SK-N-SH (cell line): ENCODE data around the gene TIGD7. TPM values are rescaled to one million over a fixed set of nuclear protein-coding genes. Genes with fewer than 3 reads are reported as not detected.

ENCODE experiments used
- CTCF ChIA-PET: fragments of 300-600, 350-600 bp; formaldehyde crosslinking; extraction: SDS; loops from one replicate; lab custom pipeline; 2021; lab: Yijun Ruan, JAX
- POLR2A ChIA-PET: fragments of 350-600 bp; sonication (Branson Sonifier 250); formaldehyde crosslinking; extraction: SDS; loops from one replicate; lab custom pipeline; 2020; ENCODE audit warnings: antibody characterized with exemption, inconsistent platforms; lab: Yijun Ruan, JAX
- DNase-seq: peaks from one replicate; pipeline ENCODE4 v3.0.0; 2012
- H2AFZ ChIP-seq: fragments of 200-600 bp; sonication (generic); 2 replicates; pipeline ENCODE4 v1.8.1; 2016; ENCODE audit warnings: antibody characterized with exemption, mild to moderate bottlenecking, low read depth
- H3F3A ChIP-seq: fragments of 200-600 bp; sonication (generic); replicated peaks from 2 replicates; pipeline ENCODE3; 2016; ENCODE audit warnings: antibody characterized with exemption, mild to moderate bottlenecking; ENCODE audit not compliant: insufficient read depth
- H3K27ac ChIP-seq, 2 experiments: fragments of 200-500 bp in 1 of 2; fragments of 200-600 bp in 1 of 2; sonication (Bioruptor generic) in 1 of 2; sonication (generic), shearing (Covaris generic) in 1 of 2; 2 replicates each; pipeline versions ENCODE4 v1.5.1 to v1.6.1; 2014 to 2016; ENCODE audit warnings: low read depth in 2 of 2, inconsistent platforms in 1 of 2, low read length in 1 of 2, mild to moderate bottlenecking in 1 of 2, mixed read lengths in 1 of 2
- H3K27me3 ChIP-seq: fragments of 200-600 bp; sonication (generic), shearing (Covaris generic); 2 replicates; pipeline ENCODE4 v1.6.1; 2016; ENCODE audit warnings: mixed run types; ENCODE audit not compliant: insufficient read depth
- H3K36me3 ChIP-seq, 2 experiments: fragments of 200-500 bp in 1 of 2; fragments of 200-600 bp in 1 of 2; sonication (Bioruptor generic) in 1 of 2; sonication (generic) in 1 of 2; replicated peaks in 1 of 2; 2 replicates each; pipeline versions ENCODE3 to v1.5.1; 2014 to 2016; ENCODE audit warnings: low read length in 1 of 2, mild to moderate bottlenecking in 1 of 2; ENCODE audit not compliant: insufficient read depth in 2 of 2, control insufficient read depth in 1 of 2
- H3K4me1 ChIP-seq, 2 experiments: fragments of 200-500 bp in 1 of 2; fragments of 200-600 bp in 1 of 2; sonication (Bioruptor generic) in 1 of 2; sonication (generic), shearing (Covaris generic) in 1 of 2; 2 replicates each; pipeline versions ENCODE4 v1.5.1 to v1.6.1; 2014 to 2016; ENCODE audit warnings: low read depth in 1 of 2, low read length in 1 of 2, mixed run types in 1 of 2; ENCODE audit not compliant: insufficient read depth in 2 of 2, control insufficient read depth in 1 of 2
- H3K4me2 ChIP-seq: fragments of 200-600 bp; sonication (generic), shearing (Covaris generic); 2 replicates; pipeline ENCODE4 v1.6.1; 2017; ENCODE audit warnings: mixed run types
- H3K4me3 ChIP-seq, 2 experiments: fragments of 200-500 bp in 1 of 2; fragments of 200-600 bp in 1 of 2; sonication (Bioruptor generic) in 1 of 2; sonication (generic), shearing (Covaris generic) in 1 of 2; 2 replicates each; pipeline versions ENCODE4 v1.5.1 to v1.8.1; 2014 to 2016; ENCODE audit warnings: low read depth in 2 of 2, inconsistent platforms in 1 of 2, low read length in 1 of 2, mild to moderate bottlenecking in 1 of 2, mixed read lengths in 1 of 2, moderate library complexity in 1 of 2
- H3K79me2 ChIP-seq: fragments of 200-600 bp; sonication (generic); 2 replicates; pipeline ENCODE4 v1.8.1; 2017; ENCODE audit warnings: mild to moderate bottlenecking; ENCODE audit not compliant: insufficient read depth
- H3K9ac ChIP-seq: fragments of 200-600 bp; sonication (generic); 2 replicates; pipeline ENCODE4 v1.6.1; 2017; ENCODE audit warnings: mixed run types
- H3K9me2 ChIP-seq: fragments of 200-600 bp; sonication (generic); 2 replicates; pipeline ENCODE4 v1.6.1; 2017; ENCODE audit warnings: mixed run types
- H3K9me3 ChIP-seq: fragments of 200-600 bp; sonication (generic); 2 replicates; pipeline ENCODE4 v1.6.1; 2017; ENCODE audit warnings: mixed run types, mild to moderate bottlenecking, moderate library complexity
- H4K20me1 ChIP-seq: fragments of 200-600 bp; sonication (generic); 2 replicates; pipeline ENCODE4 v1.6.1; 2017; ENCODE audit warnings: mild to moderate bottlenecking, mixed run types; ENCODE audit not compliant: insufficient read depth
- CHD2 ChIP-seq: fragments of 150-350 bp; IDR thresholded peaks from 2 replicates; pipeline ENCODE4 v1.6.1; 2018; ENCODE audit warnings: low read length; ENCODE audit not compliant: partially characterized antibody
- CTCF ChIP-seq: fragments of 200-600 bp; sonication (generic); IDR thresholded peaks from 2 replicates; pipeline ENCODE4 v1.6.1; 2017; ENCODE audit warnings: antibody characterized with exemption, mild to moderate bottlenecking, moderate library complexity
- EP300 ChIP-seq, 2 experiments: IDR thresholded peaks; 2 replicates each; pipeline versions ENCODE4 v1.4.0 to v1.6.1; 2012; ENCODE audit warnings: borderline replicate concordance in 1 of 2, low read depth in 1 of 2, low read length in 1 of 2
- FOSL2 ChIP-seq: IDR thresholded peaks from 2 replicates; pipeline ENCODE4 v1.4.0; 2012; ENCODE audit warnings: low read depth, mild to moderate bottlenecking, moderate library complexity, borderline replicate concordance
- FOXM1 ChIP-seq: IDR thresholded peaks from 2 replicates; pipeline ENCODE4 v1.4.0; 2012; ENCODE audit warnings: low read depth, mild to moderate bottlenecking
- GABPA ChIP-seq: IDR thresholded peaks from 2 replicates; pipeline ENCODE4 v1.4.0; 2012; ENCODE audit warnings: low read depth, mild to moderate bottlenecking
- GATA2 ChIP-seq: sonication (generic); formaldehyde crosslinking; IDR thresholded peaks from 2 replicates; pipeline ENCODE4 v1.5.0; 2020; ENCODE audit warnings: mild to moderate bottlenecking, missing genetic modification reagents
- MAX ChIP-seq: IDR thresholded peaks from 2 replicates; pipeline ENCODE4 v1.4.0; 2012; ENCODE audit warnings: low read depth
- MEF2A ChIP-seq: IDR thresholded peaks from 2 replicates; pipeline ENCODE4 v1.4.0; 2012; ENCODE audit warnings: low read depth, borderline replicate concordance
- MXI1 ChIP-seq: IDR thresholded peaks from 2 replicates; pipeline ENCODE4 v1.6.1; 2012; ENCODE audit warnings: mild to moderate bottlenecking, low read depth, low read length, improper control_type of control experiment
- NFIC ChIP-seq: IDR thresholded peaks from 2 replicates; pipeline ENCODE4 v1.4.0; 2012; ENCODE audit warnings: borderline replicate concordance
- NRF1 ChIP-seq: IDR thresholded peaks from 2 replicates; pipeline ENCODE4 v1.6.1; 2012; ENCODE audit warnings: low read depth, mild to moderate bottlenecking, low read length
- POLR2AphosphoS5 ChIP-seq: IDR thresholded peaks from 2 replicates; pipeline ENCODE4 v1.6.1; 2012; ENCODE audit warnings: low read depth, low read length
- RAD21 ChIP-seq: IDR thresholded peaks from 2 replicates; pipeline ENCODE4 v1.6.1; 2012; ENCODE audit warnings: mild to moderate bottlenecking, low read length
- RCOR1 ChIP-seq: fragments of 150-350 bp; IDR thresholded peaks from 2 replicates; pipeline ENCODE4 v1.6.1; 2017; ENCODE audit warnings: antibody characterized with exemption, low read length
- RXRA ChIP-seq: IDR thresholded peaks from 2 replicates; pipeline ENCODE4 v1.4.0; 2012; ENCODE audit warnings: low read depth, mild to moderate bottlenecking, borderline replicate concordance
- SIN3A ChIP-seq: IDR thresholded peaks from 2 replicates; pipeline ENCODE4 v1.6.1; 2012; ENCODE audit warnings: low read depth, mild to moderate bottlenecking, low read length, moderate library complexity, borderline replicate concordance
- SMC3 ChIP-seq: IDR thresholded peaks from 2 replicates; pipeline ENCODE4 v1.6.1; 2012; ENCODE audit warnings: low read depth, low read length, improper control_type of control experiment
- TAF1 ChIP-seq: IDR thresholded peaks from 2 replicates; pipeline ENCODE4 v1.6.1; 2012; ENCODE audit warnings: low read depth, mild to moderate bottlenecking, low read length, moderate library complexity, borderline replicate concordance
- TCF12 ChIP-seq: IDR thresholded peaks from 2 replicates; pipeline ENCODE4 v1.4.0; 2012
- TEAD4 ChIP-seq: IDR thresholded peaks from 2 replicates; pipeline ENCODE4 v1.4.0; 2012; ENCODE audit warnings: mild to moderate bottlenecking, borderline replicate concordance; ENCODE audit not compliant: insufficient read depth
- YY1 ChIP-seq: IDR thresholded peaks from 2 replicates; pipeline ENCODE4 v1.4.0; 2012; ENCODE audit warnings: low read depth, mild to moderate bottlenecking
- ZBTB33 ChIP-seq: IDR thresholded peaks from 2 replicates; pipeline ENCODE4 v1.4.0; 2012; ENCODE audit warnings: low read depth, borderline replicate concordance
- WGBS: methylation state at CpG from one replicate; pipeline ENCODE4 v1.1.6; 2017; ENCODE audit warnings: low lambda C conversion rate; 5-methylcytosine and 5-hydroxymethylcytosine counted together
- polyA plus RNA-seq, 3 experiments: library from polyadenylated mRNA; depleted of rRNA; stranded (reverse); fragments of >200 nt; gene quantifications; 2 replicates each; pipeline ENCODE4 v1.2.3, GENCODE V29; 2012

The TIGD7 gene
- polyA plus RNA-seq, 1 of the 3 experiments (the other 2 are of a cell fraction), result 1.2 TPM

GRCh38 chr16:3311496-3311895, 6.3 kb upstream of the TIGD7 start:
- no peak overlapping the region for H3K4me3 ChIP-seq
- H3K4me2 ChIP-seq, result no peak overlapping the region
- peaks cover 11% of the 10 kb centered on the region for H3K9me3 ChIP-seq
- no peak overlapping the region for H3K9ac ChIP-seq
- no peaks in the 10 kb centered on the region for H4K20me1 ChIP-seq
- TF ChIP-seq EP300 (IDR thresholded peaks at IDR 0.05; ENCODE audit: borderline replicate concordance in 1 of 2, low read depth in 1 of 2, low read length in 1 of 2) (no peak), SIN3A (no peak), MAX (no peak), FOSL2 (no peak), RXRA (no peak), RAD21 (no peak), POLR2AphosphoS5 (no peak), GATA2 (CRISPR knock-in tag) (no peak), FOXM1 (no peak), MXI1 (no peak), NFIC (no peak), SMC3 (no peak), TEAD4 (no peak), TCF12 (no peak), YY1 (no peak), TAF1 (no peak), ZBTB33 (no peak), RCOR1 (no peak)
- WGBS, result 85% methylated on average over 4 of the region's 4 CpGs
- H3K79me2 ChIP-seq, result no peaks in the 10 kb centered on the region
- H3K4me1 ChIP-seq, result no peaks in the 10 kb centered on the region
- ChIA-PET CTCF (interaction anchor here (0.7 to 0.8 kb wide), 2 partner anchors 15 to 182 kb away, joined by 3 read pairs; no protein-coding TSS in a partner anchor), POLR2A (no interaction called here)
- H3K9me2 ChIP-seq, result no peaks in the 10 kb centered on the region
- DNase-seq, result no peak
- H3K27me3 ChIP-seq, result no peaks in the 10 kb centered on the region
- H3F3A ChIP-seq, result no peaks in the 10 kb centered on the region
- H3K36me3 ChIP-seq, result peaks cover 20 to 46% of the 10 kb centered on the region in 2 experiments
- H3K27ac ChIP-seq, result no peak overlapping the region
- no peak overlapping the region for H2AFZ ChIP-seq

- H3K4me3 ChIP-seq, result peak overlapping the region; percentile 59 to 69
- CTCF ChIA-PET, result interaction anchor here (1.0 kb wide), 1 partner anchor 9 kb away, joined by 3 read pairs; no protein-coding TSS in a partner anchor
- H3F3A ChIP-seq, result no peaks in the 10 kb centered on the region
- H3K79me2 ChIP-seq, result peaks cover 4% of the 10 kb centered on the region; the same call in 1 of the 2 replicates
- peaks cover 14% of the 10 kb centered on the region; the same call in 1 of the 2 replicates for H3K9me3 ChIP-seq
- H3K36me3 ChIP-seq, result peaks cover 12 to 49% of the 10 kb centered on the region in 2 experiments
- H3K9me2 ChIP-seq, result no peaks in the 10 kb centered on the region
- WGBS, result 78% methylated on average over 11 of the region's 11 CpGs
- no peak for DNase-seq
- H2AFZ ChIP-seq, result peak overlapping the region; percentile 89; the same call in 1 of the 2 replicates
- POLR2A ChIA-PET, result interaction anchor here (0.8 to 1.3 kb wide), 2 partner anchors 24 to 59 kb away, joined by 4 read pairs; no protein-coding TSS in a partner anchor
- H3K27ac ChIP-seq, result peak overlapping the region in 1 of 2 experiments; percentile 54; a peak in 1 of 4 replicates
- no peak overlapping the region for H3K9ac ChIP-seq
- H3K4me1 ChIP-seq, result no peaks in the 10 kb centered on the region; a peak in 1 of 4 replicates
- H4K20me1 ChIP-seq, result no peaks in the 10 kb centered on the region
- peak overlapping the region; percentile 75 for H3K4me2 ChIP-seq
- H3K27me3 ChIP-seq, result no peaks in the 10 kb centered on the region
- TF ChIP-seq SMC3 (no peak), GATA2 (CRISPR knock-in tag) (no peak), NFIC (no peak), TAF1 (no peak), MEF2A (no peak), EP300 (IDR thresholded peaks at IDR 0.05; ENCODE audit: borderline replicate concordance in 1 of 2, low read depth in 1 of 2, low read length in 1 of 2) (no peak), NRF1 (no peak), CTCF (no peak), CHD2 (no peak), GABPA (no peak), TEAD4 (no peak), ZBTB33 (no peak)
Observed at GRCh38 chr16:3306078-3306477, 848 bp upstream of the TIGD7 start.
